Hematopoietic multipotent progenitor cell (in vitro differentiated cells): Measurements from ENCODE around the gene WWC1. TPM values are rescaled to one million over a fixed set of nuclear protein-coding genes. Genes with fewer than 3 reads are reported as not detected.
"Not testable (repeated sequence)": the region's sequence is repeated elsewhere in the genome, so short reads cannot be mapped to it uniquely, and the experiment has no call there.

Source experiments
- DNase-seq, 3 donors: peaks; one replicate each; pipeline ENCODE4 v3.0.0-alpha.2; 2011 to 2015; ENCODE audit warnings: low read depth in 2 of 3, low spot score in 2 of 3
- total RNA-seq: library from RNA; depleted of rRNA; stranded (reverse); fragments of >200 nt; gene quantifications from one replicate; pipeline ENCODE4 v1.2.3, GENCODE V29; 2012

WWC1 gene
- total RNA-seq, 1 donor, result 0.54 TPM

DNA sequence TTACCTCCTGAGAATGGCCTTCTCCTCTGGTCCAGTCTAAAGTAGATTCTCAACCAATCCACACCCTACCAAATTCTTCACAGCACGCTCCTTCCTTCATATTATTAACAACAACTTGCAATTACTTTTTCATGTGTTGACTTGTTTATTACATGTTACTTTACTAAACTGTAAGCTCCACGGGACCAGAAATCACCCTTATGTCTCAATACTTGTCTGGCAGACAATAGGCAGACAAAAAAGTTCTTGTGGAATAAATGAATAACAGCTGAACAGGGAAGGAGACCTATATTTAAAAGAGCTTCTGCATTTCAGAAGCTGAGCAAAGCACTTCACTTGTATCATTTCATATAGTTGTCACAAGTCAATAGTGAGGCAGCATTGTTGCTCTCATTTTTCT lies 5.7 kb upstream of the WWC1 start:
- no peak for DNase-seq

DNA sequence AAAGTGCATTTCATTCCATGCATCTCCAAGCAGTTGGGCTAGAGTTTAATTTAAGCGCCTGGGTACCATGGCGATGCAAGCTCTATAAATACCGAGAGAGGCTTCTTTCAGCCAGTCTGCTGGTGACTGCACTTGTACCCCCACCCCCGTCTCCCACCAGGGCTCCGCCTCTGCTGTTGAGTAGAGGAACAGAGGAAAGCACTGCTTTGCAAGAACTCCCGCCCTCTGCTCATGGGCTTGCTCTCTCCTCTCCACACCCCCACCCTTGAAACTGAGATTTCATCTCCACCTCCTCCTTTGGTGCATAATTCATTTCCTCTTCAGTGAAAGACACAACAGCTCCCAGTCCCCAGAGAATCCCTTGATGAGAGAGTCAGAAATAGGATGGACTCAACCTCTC lies 5.1 kb upstream of the WWC1 start:
- DNase-seq, result no peak

DNA sequence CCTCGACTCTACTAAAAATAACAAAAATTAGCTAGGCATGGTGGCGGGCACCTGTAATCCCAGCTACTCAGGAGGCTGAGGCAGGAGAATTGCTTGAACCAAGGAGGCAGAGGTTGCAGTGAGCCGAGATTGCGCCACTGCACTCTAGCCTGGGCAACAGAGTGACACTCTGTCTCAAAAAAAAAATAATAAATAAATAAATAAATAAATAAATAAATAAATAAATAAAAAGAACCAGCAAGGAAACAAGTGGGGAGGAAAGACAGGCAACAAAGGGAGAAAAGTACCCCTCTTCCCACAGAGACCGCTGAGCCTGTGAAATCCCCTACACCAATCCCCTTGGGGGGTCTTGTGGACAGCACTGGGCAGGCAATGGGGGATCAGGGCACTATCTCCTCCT lies 4.6 kb upstream of the WWC1 start:
- DNase-seq, result not testable (repeated sequence)

DNA sequence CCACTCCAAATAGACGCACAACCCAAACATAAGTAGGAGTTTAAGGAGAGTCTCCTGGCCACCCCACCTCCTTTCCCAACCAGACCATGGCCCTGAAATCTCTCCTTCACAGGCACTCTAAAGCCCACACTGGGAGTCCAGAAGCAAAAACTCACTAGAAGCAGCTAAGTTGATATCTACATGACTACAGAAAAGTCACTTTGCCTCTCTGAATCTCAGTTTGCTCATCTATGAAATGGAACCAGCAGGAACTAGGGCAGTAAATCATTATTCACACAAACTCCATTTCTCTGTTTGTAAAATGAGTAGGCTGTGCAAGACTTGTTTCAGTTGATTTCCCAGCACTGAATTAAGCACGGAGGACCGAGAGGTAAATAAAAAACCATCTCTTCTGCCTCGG lies 4.1 kb upstream of the WWC1 start:
- DNase-seq, result no peak

DNA sequence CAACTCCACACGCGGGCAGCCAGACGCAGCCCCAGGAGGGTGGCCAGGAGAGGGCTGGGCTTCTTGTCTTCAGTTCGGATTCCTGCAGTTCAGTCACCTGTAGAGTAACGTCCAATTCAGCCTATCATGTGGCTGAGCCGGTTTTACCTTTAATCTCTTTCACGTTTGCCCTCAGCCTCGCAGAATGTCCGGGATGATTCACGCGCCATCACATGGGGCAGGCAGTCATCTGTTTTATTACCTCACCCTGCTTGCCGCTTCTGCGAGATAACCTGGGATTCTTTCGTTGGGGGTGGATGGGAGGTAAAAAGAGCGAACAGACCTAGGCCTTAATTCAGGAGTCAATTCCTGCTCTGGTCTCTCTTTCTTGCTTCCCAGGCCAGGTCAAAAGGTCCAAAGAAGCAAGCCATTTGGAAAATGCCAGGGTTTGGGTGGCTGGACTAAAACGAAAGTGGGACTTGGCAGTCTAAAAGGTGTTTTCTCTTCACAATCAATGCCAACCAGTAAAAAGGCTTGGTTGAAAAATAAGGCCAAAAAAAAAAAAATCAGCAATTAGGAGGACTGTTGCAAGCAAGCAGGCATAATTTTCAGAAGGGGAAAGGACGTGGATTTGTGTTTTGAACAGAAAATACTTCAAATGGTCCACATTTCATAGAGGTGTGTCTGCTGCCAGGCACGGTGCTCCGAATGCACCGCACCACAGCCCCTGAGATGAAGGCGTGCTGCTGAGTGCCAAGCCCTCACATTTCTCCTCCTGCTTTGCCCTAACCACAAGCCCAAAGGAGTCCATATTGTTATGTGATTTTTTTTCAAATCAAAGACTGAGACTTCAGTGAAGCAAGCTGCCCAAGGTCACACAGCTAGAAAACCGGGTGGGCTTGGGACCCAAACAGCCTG lies 2.8 kb upstream of the WWC1 start:
- no peak for DNase-seq

DNA sequence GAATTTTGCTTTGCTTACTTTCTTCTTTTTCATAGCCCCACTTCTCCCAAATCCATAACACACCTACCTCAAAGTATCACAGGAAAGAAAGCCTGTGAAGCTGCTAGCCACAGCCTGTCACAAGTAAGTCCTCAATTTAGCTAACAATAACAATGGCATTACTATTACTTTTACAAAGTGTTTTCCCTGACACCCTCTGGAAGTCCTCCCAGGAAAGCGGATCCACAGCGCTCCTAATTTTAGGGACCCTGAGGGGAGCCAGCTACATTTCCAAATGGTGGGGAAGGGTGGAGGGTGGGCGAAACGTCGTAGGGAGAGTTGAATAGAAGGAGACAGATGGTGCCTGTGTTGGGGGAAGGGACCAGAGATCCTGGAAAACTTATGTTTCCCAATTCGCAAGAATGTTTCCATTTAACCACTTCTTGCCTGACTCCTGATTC lies 523 bp upstream of the WWC1 start:
- no peak for DNase-seq

DNA sequence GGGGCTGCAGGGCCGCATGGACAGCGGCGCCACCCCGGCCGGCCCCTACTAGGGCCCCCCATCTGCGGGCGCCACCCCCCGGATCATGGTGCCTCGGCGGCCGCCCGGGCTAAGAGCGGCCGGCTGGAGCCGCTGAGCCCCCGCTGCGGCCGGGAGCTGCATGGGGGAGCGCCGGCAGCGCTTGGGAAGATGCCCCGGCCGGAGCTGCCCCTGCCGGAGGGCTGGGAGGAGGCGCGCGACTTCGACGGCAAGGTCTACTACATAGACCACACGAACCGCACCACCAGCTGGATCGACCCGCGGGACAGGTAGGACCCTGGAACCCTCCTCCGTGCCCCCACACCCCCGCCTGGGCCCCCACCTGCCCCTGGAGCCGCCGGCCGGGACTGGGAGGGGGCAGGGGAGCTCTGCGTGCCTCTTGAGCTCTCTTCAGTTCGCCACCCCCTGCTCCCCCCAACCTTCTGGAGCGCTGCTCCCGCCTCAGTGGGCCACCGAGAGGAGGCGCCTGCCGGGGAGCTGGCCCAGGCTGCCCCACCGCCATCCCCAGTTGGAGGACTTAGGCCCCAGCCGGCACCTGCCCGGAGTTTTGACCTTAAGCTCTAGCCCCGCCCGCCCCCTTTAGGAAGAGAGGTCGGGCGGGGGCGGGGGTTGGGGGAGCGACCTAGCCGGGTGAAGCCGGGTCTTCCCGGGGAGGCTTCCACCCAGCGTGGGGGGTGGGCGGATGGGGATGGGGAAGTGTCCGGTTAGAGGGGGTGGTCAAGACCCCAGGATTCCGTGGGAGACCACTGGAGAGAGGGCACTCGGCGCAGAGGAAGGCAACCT lies 730 bp downstream of the WWC1 start:
- DNase-seq, result peak in 2 of 3 donors; percentile 8 to 18

DNA sequence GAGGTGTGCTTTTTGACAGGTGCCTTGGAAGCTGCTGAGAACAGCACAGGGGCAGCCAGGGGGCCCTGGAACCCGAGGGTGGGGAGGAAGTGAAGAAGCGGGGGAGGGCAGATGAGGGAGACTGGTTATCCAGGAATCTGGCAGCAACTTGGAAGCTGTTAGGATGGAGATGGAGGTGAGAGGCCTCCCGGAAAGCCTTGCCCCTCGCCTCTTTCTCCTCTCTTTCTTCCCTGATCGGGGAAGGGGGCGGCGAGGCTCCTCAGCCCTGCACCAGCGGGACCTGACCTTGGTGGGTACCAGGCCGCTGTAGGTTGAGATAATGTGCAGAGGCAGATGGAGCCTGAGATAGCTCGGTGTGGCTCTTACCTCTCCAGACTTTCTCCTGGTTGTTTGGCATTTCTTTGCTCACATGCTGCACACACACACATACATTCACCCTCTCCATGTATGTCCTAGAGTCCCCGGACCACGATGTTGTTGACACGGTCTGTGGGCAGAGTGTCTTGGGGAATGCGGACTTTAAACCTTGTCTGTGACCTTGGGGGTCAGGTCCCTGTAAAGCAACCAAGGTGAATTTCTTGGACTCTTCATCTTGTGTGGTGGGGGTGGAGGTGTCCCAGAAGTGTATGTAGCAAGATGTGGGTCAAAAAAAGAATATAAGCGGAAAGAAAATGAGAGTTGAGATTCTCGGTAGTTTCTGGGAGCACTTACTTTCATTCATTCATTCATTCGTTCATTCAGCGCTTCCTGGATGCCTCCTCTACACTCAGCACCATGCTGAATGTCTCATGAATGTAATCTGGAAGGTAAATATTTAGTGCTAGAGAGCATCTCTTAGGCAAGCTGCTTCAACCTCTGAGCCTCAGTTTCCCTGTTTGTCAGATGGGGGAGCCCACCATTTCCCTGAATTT lies 1.6 kb downstream of the WWC1 start:
- no peak for DNase-seq

DNA sequence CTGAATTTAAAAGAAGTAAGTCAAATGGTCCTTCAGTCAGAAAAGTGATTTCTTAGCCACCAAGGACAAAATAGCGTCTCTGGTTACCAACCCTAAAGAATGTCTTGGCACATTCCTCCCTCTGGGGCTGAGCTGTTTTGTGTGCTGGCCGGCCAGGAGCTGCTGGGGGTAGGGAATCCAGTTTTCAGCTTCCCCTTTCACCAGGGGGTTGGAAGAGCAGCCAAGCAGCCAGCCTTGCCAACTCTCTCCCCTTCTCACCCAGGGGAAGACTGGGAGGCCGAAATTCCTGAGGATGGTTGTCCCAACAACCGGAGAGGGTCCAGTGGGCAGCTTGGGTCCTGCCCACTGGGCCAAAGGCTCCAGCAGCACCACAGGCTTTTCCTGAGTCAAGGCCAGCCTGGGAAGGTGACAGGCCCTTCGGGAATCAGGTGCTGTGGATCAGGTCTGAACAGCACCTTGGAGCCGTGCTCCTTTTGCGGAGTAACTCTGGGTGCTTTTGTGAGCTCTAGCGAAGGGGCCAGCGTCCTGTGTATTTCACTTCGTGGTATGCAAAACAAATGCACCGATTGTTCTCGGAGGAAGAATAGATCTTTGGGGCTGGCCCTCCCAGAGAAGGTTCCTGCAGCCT lies 4.2 kb downstream of the WWC1 start:
- no peak for DNase-seq

DNA sequence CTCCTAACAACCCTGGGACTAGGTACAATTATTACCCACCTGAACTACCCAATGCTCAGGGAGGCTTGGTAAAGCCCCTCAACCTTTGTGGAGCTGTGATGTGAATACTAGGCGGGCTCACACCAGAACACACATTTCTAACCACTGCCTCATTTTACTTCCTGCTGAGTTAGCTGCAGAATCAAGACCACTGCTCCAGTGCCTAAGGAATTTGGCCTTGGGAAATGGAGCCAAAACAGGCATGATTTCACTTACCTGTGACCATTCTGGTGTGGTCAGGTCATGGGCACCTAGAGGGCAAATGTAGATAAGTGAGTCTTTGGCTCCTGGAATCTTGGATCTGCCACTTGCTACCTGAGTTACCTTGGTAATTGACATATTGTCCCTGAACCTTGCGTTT lies 5.2 kb downstream of the WWC1 start:
- no peak for DNase-seq

DNA sequence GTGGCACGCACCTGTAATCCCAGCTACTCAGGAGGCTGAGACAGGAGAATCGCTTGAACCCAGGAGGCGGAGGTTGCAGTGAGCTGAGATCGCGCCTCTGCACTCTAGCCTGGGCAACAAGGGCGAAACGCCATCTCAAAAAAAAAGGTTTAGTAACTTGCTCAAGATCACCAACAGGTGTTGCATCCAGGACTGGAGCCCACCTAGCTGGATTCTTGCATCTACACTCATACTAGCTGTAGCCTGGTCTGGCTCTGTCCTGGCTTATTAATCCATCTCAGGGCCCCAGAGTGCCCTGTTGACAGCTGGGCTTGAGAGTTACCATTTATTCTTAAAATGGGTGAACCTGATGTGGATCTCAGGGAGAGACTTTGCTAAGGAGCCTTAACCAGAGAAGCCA lies 7.5 kb downstream of the WWC1 start:
- no peak for DNase-seq

DNA sequence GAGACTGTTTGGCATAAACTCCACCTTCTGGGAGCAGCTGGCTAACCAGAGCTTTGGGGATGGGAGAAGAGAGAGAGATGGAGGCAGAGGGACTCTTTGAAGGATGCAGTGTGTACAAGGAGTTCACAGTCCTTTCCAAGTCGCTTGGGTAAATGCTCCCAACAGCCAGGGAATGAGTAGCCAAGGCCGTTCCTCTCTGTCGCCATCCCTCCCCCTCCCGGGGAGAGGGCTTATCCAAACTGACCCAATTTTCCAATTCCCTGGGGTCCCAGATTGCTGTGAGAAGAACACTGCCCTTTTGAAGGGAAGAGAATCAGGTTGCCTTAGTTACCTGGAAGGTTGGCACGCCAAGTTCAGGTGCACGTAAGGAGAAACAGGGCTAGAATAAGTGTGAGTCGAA lies 7.9 kb downstream of the WWC1 start:
- DNase-seq, result no peak

DNA sequence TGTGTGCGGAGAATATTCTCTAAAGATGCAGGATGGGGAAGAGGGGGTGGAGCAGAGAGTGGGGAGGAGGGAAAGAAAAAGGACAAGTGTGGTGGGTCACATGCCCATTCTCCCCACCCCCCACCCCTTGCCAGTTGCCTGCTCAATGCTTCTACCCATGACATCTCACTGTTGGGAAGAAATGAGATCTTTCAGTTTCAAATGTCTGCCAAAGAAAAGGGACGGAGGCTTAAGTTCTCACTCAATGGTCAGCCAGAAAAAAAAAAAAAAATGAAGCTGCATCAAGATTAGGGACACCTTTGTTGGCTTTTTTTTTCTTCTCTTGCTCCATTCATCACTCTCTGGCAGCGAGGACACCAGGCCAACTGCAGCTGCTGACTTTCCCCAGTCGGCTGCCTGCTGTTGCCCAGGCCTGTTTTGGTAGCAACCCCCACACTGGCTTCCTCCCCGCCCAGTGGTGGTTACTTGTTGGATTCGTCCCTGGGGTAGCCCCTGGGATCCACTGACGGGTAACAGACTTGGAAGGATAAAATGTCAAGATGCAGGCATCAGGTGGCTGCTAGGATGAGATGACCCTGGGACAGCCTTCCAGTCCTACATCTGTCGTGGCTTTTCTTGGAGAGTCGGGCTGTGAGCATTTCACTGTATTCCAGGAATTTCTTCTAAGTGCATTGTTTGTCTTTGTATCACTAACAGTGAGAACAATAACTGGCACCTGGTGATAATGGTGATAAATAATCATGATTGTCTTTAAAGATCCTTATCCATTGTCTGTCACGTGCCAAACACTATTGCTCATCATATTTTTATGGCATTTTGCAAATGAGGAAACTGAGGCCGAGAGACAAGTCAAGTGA lies 9.1 kb downstream of the WWC1 start:
- no peak for DNase-seq

DNA sequence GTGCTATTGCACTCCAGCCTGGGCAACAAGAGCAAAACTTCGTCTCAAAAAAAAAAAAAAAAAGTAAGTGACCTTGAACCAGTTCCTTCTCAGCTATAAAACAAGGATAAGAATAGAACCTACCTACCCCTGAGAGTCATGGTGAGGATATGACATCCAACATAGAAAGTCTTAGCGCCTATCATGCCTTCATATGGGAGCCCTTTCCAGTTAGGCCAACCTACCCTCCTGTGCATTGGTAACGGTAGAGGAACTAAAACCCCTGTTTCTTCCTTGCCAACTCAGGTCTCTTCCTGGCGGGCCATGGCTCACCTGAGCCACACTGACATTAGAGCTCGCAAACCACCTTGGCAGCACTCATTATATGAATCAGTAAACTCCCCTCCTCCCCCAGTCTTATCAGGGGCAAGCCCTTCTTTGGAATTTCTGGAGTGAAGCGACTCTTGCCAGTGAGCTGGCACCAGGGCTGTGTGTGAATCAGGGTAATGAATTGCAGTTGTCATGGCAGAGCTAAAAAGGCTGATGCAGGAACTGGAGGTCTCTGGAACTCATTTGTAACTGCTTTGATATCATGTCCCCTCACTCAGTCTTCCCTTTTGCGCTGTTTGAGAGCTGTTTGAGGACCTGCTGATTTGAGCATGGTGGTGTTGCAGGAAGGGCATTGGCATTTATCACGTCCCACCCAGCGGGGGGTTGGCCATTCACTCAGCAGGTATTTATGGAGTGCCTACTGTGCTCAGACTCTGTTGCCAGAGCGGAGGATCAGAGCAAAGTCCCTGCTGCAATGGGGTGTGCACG lies 10.3 kb downstream of the WWC1 start:
- no peak for DNase-seq

DNA sequence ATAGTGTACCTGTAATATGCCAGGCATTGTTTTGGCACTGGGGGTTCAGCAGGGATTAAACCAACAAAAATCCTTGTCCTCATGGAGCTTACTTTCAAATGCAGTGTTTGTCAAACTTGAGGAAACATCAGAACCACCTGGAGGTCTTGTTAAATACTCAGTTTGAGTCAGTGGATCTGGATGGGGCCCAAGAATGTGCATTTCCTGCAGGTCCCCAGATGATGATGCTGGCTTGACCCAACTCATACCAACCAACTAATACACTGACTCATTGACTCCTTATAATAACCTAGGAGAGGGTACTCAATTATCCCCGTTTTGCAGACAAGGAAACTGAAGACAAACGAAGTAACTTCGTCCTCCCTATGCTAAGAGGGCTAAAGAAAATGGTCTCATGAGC lies 11.3 kb downstream of the WWC1 start:
- DNase-seq, result no peak

DNA sequence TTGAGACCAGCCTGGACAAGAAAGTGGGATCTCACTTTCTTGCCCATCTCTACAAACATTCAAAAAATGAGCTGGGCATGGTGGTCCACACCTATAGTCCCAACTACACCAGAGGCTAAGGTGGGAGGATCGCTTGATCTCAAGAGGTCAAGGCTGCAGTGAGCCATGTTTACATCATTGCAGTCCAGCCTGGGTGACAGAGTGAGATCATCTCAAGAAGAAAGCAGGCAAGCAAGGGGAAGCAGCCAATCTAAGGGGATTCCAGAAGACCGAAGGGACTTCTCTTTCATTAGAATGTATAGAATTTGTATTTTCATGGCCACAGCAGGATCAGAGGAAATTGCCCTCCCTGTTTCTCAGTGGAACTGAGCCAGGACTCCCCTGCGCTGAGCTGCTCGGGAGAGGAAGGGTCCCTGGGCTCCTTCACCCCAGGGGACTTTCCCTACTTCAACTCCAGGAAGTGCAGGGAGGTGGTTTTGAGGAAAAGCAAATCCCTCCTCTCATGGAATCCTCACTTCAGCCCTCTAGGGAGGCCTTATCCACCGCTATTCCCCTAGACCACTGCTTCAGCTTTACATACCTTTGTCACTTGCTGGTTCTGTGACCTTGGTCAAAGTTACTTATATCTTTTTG lies 12.1 kb downstream of the WWC1 start:
- DNase-seq, result no peak

DNA sequence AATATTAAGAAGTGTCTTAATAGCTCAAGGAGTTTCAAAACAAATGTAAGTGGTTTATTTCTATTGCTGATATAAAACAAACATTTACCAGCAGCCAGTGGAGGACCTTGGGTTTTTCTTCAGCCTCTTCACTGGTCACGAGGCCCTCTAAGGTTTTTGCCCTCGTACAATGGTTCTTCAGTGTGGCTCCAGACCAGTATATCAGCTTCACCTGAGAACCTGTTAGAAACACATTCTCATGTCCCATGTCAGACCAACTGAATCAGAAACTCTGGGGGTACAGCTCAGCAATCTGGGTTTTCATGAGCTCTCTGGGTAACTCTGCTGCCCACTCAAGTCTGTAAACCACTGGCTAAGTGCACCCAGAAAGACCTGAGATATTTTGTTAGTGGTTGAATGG lies 12.9 kb downstream of the WWC1 start:
- DNase-seq, result no peak

DNA sequence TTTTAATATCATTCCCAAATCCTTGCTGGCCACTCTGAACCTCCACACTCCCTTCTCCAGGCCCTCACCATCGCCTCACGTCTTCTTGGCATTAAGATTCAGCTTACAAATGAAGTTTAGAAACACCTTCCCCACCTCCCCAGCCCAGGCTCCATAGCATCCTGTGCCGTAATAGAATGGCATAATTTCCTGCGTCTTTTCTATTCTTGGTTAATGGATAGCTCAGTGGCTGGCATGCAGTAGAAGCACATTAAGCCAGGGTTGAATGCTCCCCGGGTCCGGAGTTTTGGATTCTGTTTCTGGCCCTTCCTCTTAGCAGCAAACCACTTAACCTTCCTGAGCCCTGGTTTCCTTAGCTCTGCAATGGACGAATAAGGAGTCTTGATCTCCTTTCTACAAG lies 13.8 kb downstream of the WWC1 start:
- no peak for DNase-seq
